Measurements from ENCODE around the gene KCNK10.

DNA sequence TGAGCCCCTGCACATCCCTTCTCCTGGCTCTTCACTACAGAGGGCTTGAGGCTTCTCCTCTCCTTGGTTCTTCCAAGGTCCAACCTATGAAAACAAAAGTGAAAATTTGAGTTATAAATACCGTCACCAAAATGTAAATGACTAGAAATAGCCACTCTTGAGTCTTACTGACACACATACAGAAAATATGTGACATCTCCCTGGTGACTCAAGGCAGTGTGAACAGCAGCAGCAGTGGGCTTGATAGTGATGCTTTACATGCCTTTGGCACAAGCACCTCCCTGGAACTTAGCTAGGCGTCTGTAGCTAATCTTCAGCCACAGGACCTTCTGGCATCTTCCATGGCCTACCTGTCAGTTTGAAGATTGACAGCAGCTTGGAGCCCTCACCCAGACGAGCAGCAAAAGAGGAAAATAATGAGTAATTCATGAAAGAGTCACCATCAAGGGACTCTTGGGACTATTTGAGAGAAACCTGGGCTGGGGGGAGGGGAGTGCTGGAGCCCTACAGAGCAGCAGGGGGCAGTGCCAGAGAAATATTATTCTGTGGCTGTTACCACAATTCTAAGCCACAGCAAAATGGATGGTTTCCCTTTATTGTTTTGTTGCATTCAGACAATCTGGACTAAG is 158.0 kb downstream of the KCNK10 start:
- TF ChIP-seq ZNF423 (CRISPR knock-in tag; IDR thresholded peaks at IDR 0.05) (no peak), CREB1 (CRISPR knock-in tag; IDR thresholded peaks at IDR 0.05) (no peak), CTCF (IDR thresholded peaks at IDR 0.05) (no peak), IRF1 (CRISPR knock-in tag; IDR thresholded peaks at IDR 0.05) (no peak), NFE2L1 (CRISPR knock-in tag; IDR thresholded peaks at IDR 0.05) (no peak)
